H1 (cell line): ENCODE data around the gene NSUN2. TPM values are rescaled to one million over a fixed set of nuclear protein-coding genes. Genes with fewer than 3 reads are reported as not detected.
A peak's percentile ranks its signal among the peaks of the same experiment; 100 is the strongest.

Source experiments
- CTCF ChIA-PET: fragments of 300-600 bp; sonication (Branson Sonifier 250); formaldehyde crosslinking; loops from one replicate; lab custom pipeline; 2021; ENCODE audit not compliant: partially characterized antibody; lab: Charles Lee
- POLR2A ChIA-PET: fragments of 300-600 bp; sonication (Branson Sonifier 250); formaldehyde crosslinking; loops from one replicate; lab custom pipeline; 2021; ENCODE audit warnings: inconsistent platforms; ENCODE audit not compliant: partially characterized antibody; lab: Charles Lee
- DNase-seq, 2 experiments: peaks; one replicate each; pipeline versions ENCODE4 v3.0.0 to v3.0.0-alpha.2; 2010 to 2022; ENCODE audit warnings: low spot score in 2 of 2, low read depth in 1 of 2, mixed read lengths in 1 of 2
- FAIRE-seq: peaks from 2 replicates; lab custom pipeline; 2011; peaks lifted over from hg19 to GRCh38; lab: Jason Lieb, UNC
- H2AFZ ChIP-seq: 2 replicates; pipeline ENCODE4 v1.8.1; 2012; ENCODE audit warnings: low read length, inconsistent platforms
- H2AK5ac ChIP-seq: 2 replicates; pipeline ENCODE4 v1.6.1; 2013; ENCODE audit warnings: low read depth, low read length
- H2BK120ac ChIP-seq: replicated peaks from 2 replicates; pipeline ENCODE3; 2013; ENCODE audit warnings: low read depth, low read length, inconsistent platforms
- H2BK12ac ChIP-seq: 2 replicates; pipeline ENCODE4 v1.6.1; 2013; ENCODE audit warnings: low read depth, low read length
- H2BK15ac ChIP-seq: 2 replicates; pipeline ENCODE4 v1.6.1; 2013; ENCODE audit warnings: low read length
- H2BK20ac ChIP-seq: 2 replicates; pipeline ENCODE4 v1.6.1; 2013; ENCODE audit warnings: low read length
- H2BK5ac ChIP-seq: 2 replicates; pipeline ENCODE4 v1.6.1; 2013; ENCODE audit warnings: low read depth, low read length
- H3K14ac ChIP-seq: 2 replicates; pipeline ENCODE4 v1.6.1; 2013; ENCODE audit warnings: inconsistent platforms; ENCODE audit not compliant: insufficient read length
- H3K18ac ChIP-seq: 2 replicates; pipeline ENCODE4 v1.6.1; 2013; ENCODE audit warnings: low read length; ENCODE audit errors: extremely low read depth
- H3K23ac ChIP-seq: 2 replicates; pipeline ENCODE4 v1.6.1; 2013; ENCODE audit warnings: inconsistent platforms; ENCODE audit not compliant: insufficient read length
- H3K23me2 ChIP-seq: 2 replicates; pipeline ENCODE4 v1.6.1; 2013; ENCODE audit warnings: low read depth, low read length
- H3K27ac ChIP-seq: 2 replicates; pipeline ENCODE4 v1.6.1; 2011; ENCODE audit warnings: low read depth, low read length, inconsistent platforms
- H3K27me3 ChIP-seq, 4 experiments: replicated peaks in 1 of 4; 1 replicate in 1 of 4; 2 replicates in 3 of 4; pipeline versions ENCODE4 v1.6.1 to v1.8.1; 2011 to 2013; ENCODE audit warnings: low read length in 3 of 4, mild to moderate bottlenecking in 3 of 4, inconsistent platforms in 2 of 4, mixed read lengths in 2 of 4, moderate library complexity in 1 of 4; ENCODE audit not compliant: control insufficient read depth in 3 of 4, insufficient read depth in 3 of 4; ENCODE audit errors: extremely low read depth in 1 of 4
- H3K36me3 ChIP-seq, 4 experiments: 2 replicates each; pipeline versions ENCODE4 v1.6.1 to v1.8.1; 2011 to 2013; ENCODE audit warnings: mild to moderate bottlenecking in 4 of 4, low read length in 3 of 4, moderate library complexity in 2 of 4, control low read depth in 1 of 4, inconsistent platforms in 1 of 4; ENCODE audit not compliant: insufficient read depth in 4 of 4, control insufficient read depth in 2 of 4
- H3K4ac ChIP-seq: replicated peaks from 2 replicates; pipeline ENCODE3; 2013; ENCODE audit warnings: low read length, low read depth, mixed read lengths, inconsistent platforms; ENCODE audit not compliant: insufficient read length
- H3K4me1 ChIP-seq, 4 experiments: replicated peaks in 1 of 4; 1 replicate in 1 of 4; 2 replicates in 3 of 4; pipeline versions ENCODE4 v1.6.1 to v1.8.1; 2011 to 2013; ENCODE audit warnings: low read length in 3 of 4, inconsistent platforms in 2 of 4, mixed read lengths in 1 of 4; ENCODE audit not compliant: insufficient read depth in 4 of 4, control insufficient read depth in 3 of 4
- H3K4me2 ChIP-seq, 2 experiments: 2 replicates each; pipeline versions ENCODE4 v1.6.1 to v1.8.1; 2011 to 2013; ENCODE audit warnings: low read depth in 2 of 2, low read length in 2 of 2, control low read depth in 1 of 2, inconsistent platforms in 1 of 2, mild to moderate bottlenecking in 1 of 2; ENCODE audit not compliant: insufficient read depth in 1 of 2
- H3K4me3 ChIP-seq, 4 experiments: fragments of 200-600, 300-600 bp in 1 of 4; sonication (generic), shearing (Covaris generic), sonication (Bioruptor Twin) in 1 of 4; 2 replicates each; pipeline versions ENCODE4 v1.5.1 to v1.8.1; 2011 to 2016; ENCODE audit warnings: low read length in 4 of 4, low read depth in 3 of 4, control low read depth in 2 of 4, inconsistent platforms in 2 of 4, mild to moderate bottlenecking in 2 of 4, mixed read lengths in 1 of 4, moderate library complexity in 1 of 4; ENCODE audit not compliant: insufficient read depth in 2 of 4; ENCODE audit errors: extremely low read depth in 1 of 4
- H3K56ac ChIP-seq: replicated peaks from 2 replicates; pipeline ENCODE3; 2013; ENCODE audit warnings: low read depth, mild to moderate bottlenecking, mixed read lengths, low read length, inconsistent platforms; ENCODE audit not compliant: insufficient read length
- H3K79me1 ChIP-seq: 2 replicates; pipeline ENCODE4 v1.6.1; 2013; ENCODE audit warnings: low read depth, low read length, control low read depth
- H3K79me2 ChIP-seq, 2 experiments: 2 replicates each; pipeline versions ENCODE4 v1.6.1 to v1.8.1; 2012 to 2013; ENCODE audit warnings: low read length in 2 of 2, mild to moderate bottlenecking in 2 of 2, inconsistent platforms in 1 of 2; ENCODE audit not compliant: insufficient read depth in 2 of 2, control insufficient read depth in 1 of 2
- H3K9ac ChIP-seq, 4 experiments: replicated peaks in 1 of 4; 1 replicate in 1 of 4; 2 replicates in 3 of 4; pipeline versions ENCODE4 v1.6.1 to v1.8.1; 2011 to 2013; ENCODE audit warnings: low read depth in 3 of 4, low read length in 3 of 4, control low read depth in 2 of 4, mild to moderate bottlenecking in 2 of 4, moderate library complexity in 2 of 4, inconsistent platforms in 1 of 4; ENCODE audit errors: extremely low read depth in 1 of 4
- H3K9me3 ChIP-seq, 2 experiments: 2 replicates each; pipeline versions ENCODE4 v1.6.1 to v1.8.1; 2012 to 2013; ENCODE audit warnings: mild to moderate bottlenecking in 2 of 2, moderate library complexity in 2 of 2, control low read depth in 1 of 2, inconsistent platforms in 1 of 2, low read depth in 1 of 2, low read length in 1 of 2, mixed read lengths in 1 of 2; ENCODE audit not compliant: insufficient read depth in 2 of 2
- H4K20me1 ChIP-seq, 2 experiments: replicated peaks in 1 of 2; 2 replicates each; pipeline versions ENCODE3 to v1.8.1; 2011 to 2013; ENCODE audit warnings: inconsistent platforms in 2 of 2, low read length in 2 of 2, mild to moderate bottlenecking in 1 of 2; ENCODE audit not compliant: insufficient read depth in 2 of 2, control insufficient read depth in 1 of 2
- H4K5ac ChIP-seq: 2 replicates; pipeline ENCODE4 v1.6.1; 2013; ENCODE audit warnings: low read length, low read depth, mixed read lengths, inconsistent platforms; ENCODE audit not compliant: insufficient read length
- H4K8ac ChIP-seq: 2 replicates; pipeline ENCODE4 v1.8.0; 2013; ENCODE audit warnings: mild to moderate bottlenecking, moderate library complexity, low read length, inconsistent platforms; ENCODE audit not compliant: insufficient read depth; ENCODE audit errors: extremely low read depth
- H4K91ac ChIP-seq: replicated peaks from 2 replicates; pipeline ENCODE3; 2013; ENCODE audit warnings: low read length, mixed read lengths, inconsistent platforms; ENCODE audit not compliant: insufficient read length
- POLR2AphosphoS5 ChIP-seq: IDR thresholded peaks from 2 replicates; pipeline ENCODE4 v1.6.1; 2011; ENCODE audit warnings: low read depth, low read length
- SRF ChIP-seq: IDR thresholded peaks from 2 replicates; pipeline ENCODE4 v1.6.1; 2011; ENCODE audit warnings: mild to moderate bottlenecking, low read depth, low read length, moderate library complexity
- WGBS, 2 experiments: shearing (Covaris generic) in 1 of 2; methylation state at CpG; one replicate each; pipeline versions ENCODE4 v1.1.6 to v1.1.7; 2013 to 2015; ENCODE audit warnings: low lambda C conversion rate in 2 of 2, mixed read lengths in 2 of 2, inconsistent platforms in 1 of 2, low coverage in 1 of 2, missing lambda C conversion rate in 1 of 2; ENCODE audit not compliant: insufficient replicate concordance in 2 of 2, insufficient coverage in 1 of 2, insufficient read length in 1 of 2; ENCODE audit errors: extremely low coverage in 1 of 2, missing lambda C conversion rate in 1 of 2; 5-methylcytosine and 5-hydroxymethylcytosine counted together
- polyA plus RNA-seq, 7 experiments: library from polyadenylated mRNA; depleted of rRNA in 3 of 7; stranded (reverse) in 5 of 7; unstranded in 2 of 7; fragments of >200 nt in 5 of 7; fragments of 200-250 nt in 2 of 7; gene quantifications; 1 replicate in 5 of 7; 2 replicates in 1 of 7; 4 replicates in 1 of 7; pipeline versions ENCODE4 v1.2.1 to v1.2.3, GENCODE V29; 2011 to 2013; ENCODE audit warnings: missing spikeins in 2 of 7, mixed read lengths in 2 of 7
- total RNA-seq: library from RNA; stranded (reverse); fragmentation: NEBNext Ultra II Directional; extraction: Animal tissue kit (Norgen Biotek cat#: 25700); gene quantifications from 2 replicates; pipeline ENCODE4 v1.2.1, GENCODE V29; 2021

NSUN2 gene
- total and polyA plus RNA-seq, 2 of the 8 experiments (the other 6 are each of a cell fraction or from before 2014, with no cell fraction given) = 47.3 to 94.7 TPM

- Histone ChIP-seq H2BK20ac (no peak overlapping the region), H2AK5ac (no peak overlapping the region), H4K8ac (peak overlapping the region; percentile 28; the same call in 1 of the 2 replicates), H3K23me2 (no peaks in the 10 kb centered on the region), H3K4ac (no peak overlapping the region), H3K27ac (no peak overlapping the region), H3K4me3 (no peak overlapping the region), H2BK12ac (no peak overlapping the region), H4K5ac (no peak overlapping the region), H2BK15ac (no peak overlapping the region), H3K23ac (no peak overlapping the region), H3K79me2 (no peaks in the 10 kb centered on the region), H4K91ac (no peak overlapping the region), H3K18ac (no peak overlapping the region), H3K9ac (no peak overlapping the region), H3K4me1 (no peaks in the 10 kb centered on the region), H2AFZ (no peak overlapping the region), H3K36me3 (peaks cover 47 to 80% (median 67%) of the 10 kb centered on the region in 4 experiments), H3K14ac (no peak overlapping the region), H2BK120ac (no peak overlapping the region), H3K56ac (no peak overlapping the region), H3K9me3 (no peaks in the 10 kb centered on the region), H4K20me1 (peaks cover 11 to 12% of the 10 kb centered on the region in 2 experiments), H2BK5ac (no peak overlapping the region), H3K79me1 (no peaks in the 10 kb centered on the region), H3K27me3 (no peaks in the 10 kb centered on the region)
- WGBS, 2 experiments = 94% methylated on average over 11 of the region's 11 CpGs; no CpG with 5 or more reads in 1 of the 2 experiments
- no peak for DNase-seq
- no peak for FAIRE-seq
- POLR2A ChIA-PET = interaction anchor here (0.9 to 2.5 kb wide), 4 partner anchors 8 to 32 kb away, joined by 3 to 8 read pairs (median 4); partner anchors contain the start of gene SRD5A1
- 0 out of 2 replicates have a peak, but pooled peaks have one; percentile 21 for TF ChIP-seq POLR2AphosphoS5
- TF ChIP-seq SRF = no peak
- TF ChIP-seq, all 59 proteins: peak for 1
- CTCF ChIA-PET = interaction anchor here (0.8 to 1.1 kb wide), 2 partner anchors 11 to 14 kb away, joined by 3 read pairs; no protein-coding TSS in a partner anchor
- H3K4me2 ChIP-seq = no peak overlapping the region
Observed at GRCh38 chr5:6601271-6601670, 31.6 kb downstream of the NSUN2 start.
